HFF-Myc (cell line): ENCODE results near the gene CAMK1D.

Source experiments
- DNase-seq: peaks from one replicate; pipeline ENCODE4 v3.0.0-alpha.2; 2011; ENCODE audit warnings: low read depth; ENCODE audit errors: extremely low read depth
- H3K4me3 ChIP-seq: replicated peaks from 2 replicates; pipeline ENCODE4 v1.5.1; 2011; ENCODE audit warnings: low read depth, mild to moderate bottlenecking, control low read depth, low read length
- TF ChIP-seq, protein P1 (sequence below): IDR thresholded peaks from 2 replicates; pipeline ENCODE4 v1.5.1; 2012; ENCODE audit warnings: mild to moderate bottlenecking, low read depth, low read length, control low read depth; ENCODE audit errors: missing control alignments

The CAMK1D gene

GRCh38 chr10:12625393-12626023, 276.2 kb downstream of the CAMK1D start:
- no peak for DNase-seq
- no peak overlapping the region for H3K4me3 ChIP-seq
- TF ChIP-seq, protein P1, sequence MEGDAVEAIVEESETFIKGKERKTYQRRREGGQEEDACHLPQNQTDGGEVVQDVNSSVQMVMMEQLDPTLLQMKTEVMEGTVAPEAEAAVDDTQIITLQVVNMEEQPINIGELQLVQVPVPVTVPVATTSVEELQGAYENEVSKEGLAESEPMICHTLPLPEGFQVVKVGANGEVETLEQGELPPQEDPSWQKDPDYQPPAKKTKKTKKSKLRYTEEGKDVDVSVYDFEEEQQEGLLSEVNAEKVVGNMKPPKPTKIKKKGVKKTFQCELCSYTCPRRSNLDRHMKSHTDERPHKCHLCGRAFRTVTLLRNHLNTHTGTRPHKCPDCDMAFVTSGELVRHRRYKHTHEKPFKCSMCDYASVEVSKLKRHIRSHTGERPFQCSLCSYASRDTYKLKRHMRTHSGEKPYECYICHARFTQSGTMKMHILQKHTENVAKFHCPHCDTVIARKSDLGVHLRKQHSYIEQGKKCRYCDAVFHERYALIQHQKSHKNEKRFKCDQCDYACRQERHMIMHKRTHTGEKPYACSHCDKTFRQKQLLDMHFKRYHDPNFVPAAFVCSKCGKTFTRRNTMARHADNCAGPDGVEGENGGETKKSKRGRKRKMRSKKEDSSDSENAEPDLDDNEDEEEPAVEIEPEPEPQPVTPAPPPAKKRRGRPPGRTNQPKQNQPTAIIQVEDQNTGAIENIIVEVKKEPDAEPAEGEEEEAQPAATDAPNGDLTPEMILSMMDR, result no peak

DNA sequence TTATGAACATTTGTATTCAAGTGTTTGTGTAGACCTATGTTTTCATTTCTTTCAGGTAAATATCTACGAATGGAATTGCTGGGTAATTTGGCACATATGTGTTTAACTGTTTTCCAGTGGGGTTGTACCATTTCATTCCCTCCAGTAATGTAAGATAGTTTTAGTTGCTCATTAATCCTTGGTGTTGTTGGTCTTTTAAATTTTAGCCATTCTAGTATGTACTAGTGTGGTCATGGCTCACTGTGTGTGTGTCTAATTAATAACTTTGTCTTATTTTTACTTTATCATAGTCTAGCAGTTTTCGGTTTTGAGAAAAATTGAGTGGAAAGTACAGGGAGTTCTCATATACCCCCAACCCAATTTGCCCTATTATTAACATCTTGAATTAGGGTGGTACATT, 278.8 kb downstream of the CAMK1D start:
- TF ChIP-seq, protein P1, result no peak
- no peak overlapping the region for H3K4me3 ChIP-seq
- no peak for DNase-seq

DNA sequence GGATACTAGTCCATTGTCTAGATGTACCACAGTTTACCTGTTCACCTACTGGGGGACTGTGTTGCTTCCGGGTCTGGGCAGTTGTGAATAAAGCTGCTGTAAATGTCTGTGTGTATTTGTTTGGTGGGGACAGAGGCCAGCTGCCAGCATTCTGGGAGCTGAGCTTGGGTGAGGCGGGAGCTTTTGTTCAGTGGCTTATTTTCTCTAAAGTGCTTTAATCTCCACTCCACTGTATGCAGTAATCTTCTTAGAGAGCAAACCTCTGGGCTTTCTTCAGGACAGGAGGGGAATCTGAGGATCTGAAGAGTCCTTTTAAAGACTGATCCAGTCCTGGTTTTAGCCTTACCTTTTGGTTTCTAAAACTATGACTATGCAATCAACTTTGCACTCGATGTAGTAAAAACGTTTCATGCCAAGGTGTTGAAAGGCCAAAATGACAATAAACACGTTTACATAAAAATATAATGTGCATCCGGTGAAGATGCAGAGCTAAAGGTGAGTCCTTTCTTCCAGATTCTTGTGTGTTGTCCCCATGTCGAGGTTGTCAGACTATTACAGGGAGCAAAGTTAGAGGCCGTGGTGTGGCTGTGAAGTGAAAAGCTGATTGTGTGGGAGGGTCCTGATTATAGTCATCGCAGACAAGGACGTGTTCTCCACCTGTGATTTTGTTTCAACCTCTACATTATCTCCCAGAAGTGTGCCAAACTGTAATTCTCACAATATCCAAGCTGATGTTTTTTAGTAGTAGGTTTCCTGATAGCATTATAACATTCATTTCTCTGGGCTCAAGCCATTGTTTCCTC, 279.8 kb downstream of the CAMK1D start:
- DNase-seq, result no peak
- TF ChIP-seq, protein P1, result no peak
- H3K4me3 ChIP-seq, result no peak overlapping the region

DNA sequence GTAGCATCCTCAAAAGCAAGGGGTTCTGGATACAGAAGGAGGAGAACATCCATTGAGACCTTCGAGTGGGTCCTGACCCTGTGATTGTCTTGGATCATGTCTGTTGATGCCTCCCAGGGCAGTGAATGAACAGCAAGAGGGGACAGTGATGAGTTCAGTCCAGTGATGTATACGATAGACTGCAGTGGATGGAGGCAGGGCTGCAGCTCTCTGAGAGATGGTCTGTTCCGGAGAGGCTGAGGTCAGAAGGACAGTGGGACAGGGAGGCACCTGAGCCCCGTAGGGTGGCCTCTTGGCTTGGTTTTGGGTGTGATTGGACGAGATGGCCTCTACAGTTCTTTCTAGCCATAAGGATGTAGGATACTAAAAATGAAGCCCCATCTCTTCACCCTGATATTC, 280.4 kb downstream of the CAMK1D start:
- DNase-seq, result no peak
- no peak overlapping the region for H3K4me3 ChIP-seq
- TF ChIP-seq, protein P1, result no peak

DNA sequence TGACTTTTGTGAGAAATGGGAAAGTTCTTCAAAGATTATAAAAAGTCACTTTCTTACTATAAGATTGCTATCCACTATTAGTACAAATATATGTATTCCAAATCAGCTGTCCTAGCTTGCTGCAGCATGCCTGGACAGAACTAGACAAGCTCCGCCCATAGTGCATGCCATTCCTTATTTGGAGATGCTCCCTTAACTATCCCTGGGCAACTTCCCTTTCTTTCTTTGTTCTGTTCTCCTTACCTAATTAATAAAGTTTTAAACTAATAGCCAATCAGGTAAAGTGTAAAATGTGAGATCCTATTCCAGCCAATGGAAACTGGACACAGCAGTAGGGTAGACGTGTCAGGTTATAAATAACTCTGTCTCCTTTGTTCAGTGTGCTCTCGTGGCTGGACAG, 281.9 kb downstream of the CAMK1D start:
- no peak overlapping the region for H3K4me3 ChIP-seq
- peak; percentile 22 for DNase-seq
- TF ChIP-seq, protein P1, result no peak

GRCh38 chr10:12631787-12632562, 282.6 kb downstream of the CAMK1D start:
- TF ChIP-seq, protein P1, result no peak
- no peak for DNase-seq
- no peak overlapping the region for H3K4me3 ChIP-seq
